Cortex of kidney (tissue), 1 donor: ENCODE measurements around the gene UBE2O.

ENCODE experiments used
- DNase-seq: peaks from one replicate; lab custom pipeline; 2025; lab: John Stamatoyannopoulos, UW

Gene UBE2O

GRCh38 chr17:76414334-76415295 is 38.3 kb downstream of the UBE2O start:
- DNase-seq = no peak

- DNase-seq = no peak
These were observed 41.7 kb downstream of the UBE2O start for GRCh38 chr17:76411247-76411646.

GRCh38 chr17:76410328-76410965 is 42.5 kb downstream of the UBE2O start:
- no peak for DNase-seq

GRCh38 chr17:76408037-76408849 is 44.7 kb downstream of the UBE2O start:
- no peak for DNase-seq

GRCh38 chr17:76407509-76407908 is 45.4 kb downstream of the UBE2O start:
- DNase-seq = no peak

- no peak for DNase-seq
These were observed 46.8 kb downstream of the UBE2O start for GRCh38 chr17:76405967-76406647.

GRCh38 chr17:76405607-76405966 is 47.4 kb downstream of the UBE2O start:
- DNase-seq = no peak

GRCh38 chr17:76404976-76405563 is 47.9 kb downstream of the UBE2O start:
- no peak for DNase-seq

- DNase-seq = no peak
These were observed 48.7 kb downstream of the UBE2O start for GRCh38 chr17:76404256-76404655.

GRCh38 chr17:76402711-76403110 is 50.2 kb downstream of the UBE2O start:
- no peak for DNase-seq

GRCh38 chr17:76399175-76400172 is 53.5 kb downstream of the UBE2O start:
- DNase-seq = no peak

GRCh38 chr17:76398523-76399174 is 54.3 kb downstream of the UBE2O start:
- no peak for DNase-seq

- DNase-seq = no peak
These were observed 55.0 kb downstream of the UBE2O start for GRCh38 chr17:76397687-76398522.

- DNase-seq = no peak
These were observed 55.8 kb downstream of the UBE2O start for GRCh38 chr17:76397184-76397583.

- no peak for DNase-seq
These were observed 57.0 kb downstream of the UBE2O start for GRCh38 chr17:76395980-76396379.

GRCh38 chr17:76394166-76394565 is 58.8 kb downstream of the UBE2O start:
- no peak for DNase-seq

- DNase-seq = no peak
These were observed 61.7 kb downstream of the UBE2O start for GRCh38 chr17:76391200-76391715.

- DNase-seq = no peak
These were observed 62.9 kb downstream of the UBE2O start for GRCh38 chr17:76390003-76390421.
